Spinal cord (tissue), 10 donors: ENCODE data around the gene ACAP2. TPM values are rescaled to one million over a fixed set of nuclear protein-coding genes. Genes with fewer than 3 reads are reported as not detected.

Experiments used
- DNase-seq, 6 donors: peaks; one replicate each; pipeline versions ENCODE4 v3.0.0 to v3.0.0-alpha.2; 2013 to 2015; ENCODE audit warnings: low spot score in 6 of 6, low read depth in 4 of 6
- H3K27ac ChIP-seq: one replicate; pipeline ENCODE4 v1.5.1; 2013; ENCODE audit warnings: low read depth, low read length, control low read depth
- H3K27me3 ChIP-seq: one replicate; pipeline ENCODE4 v1.6.1; 2013; ENCODE audit warnings: low read length; ENCODE audit not compliant: control insufficient read depth, insufficient read depth
- H3K36me3 ChIP-seq: one replicate; pipeline ENCODE4 v1.6.1; 2013; ENCODE audit warnings: low read length; ENCODE audit not compliant: control insufficient read depth, insufficient read depth
- H3K4me1 ChIP-seq: one replicate; pipeline ENCODE4 v1.6.1; 2013; ENCODE audit warnings: low read length; ENCODE audit not compliant: control insufficient read depth, insufficient read depth
- H3K4me3 ChIP-seq: one replicate; pipeline ENCODE4 v1.5.1; 2013; ENCODE audit warnings: low read depth, low read length, control low read depth
- H3K9me3 ChIP-seq: one replicate; pipeline ENCODE4 v1.6.1; 2013; ENCODE audit warnings: low read length; ENCODE audit not compliant: control insufficient read depth, insufficient read depth
- WGBS: methylation state at CpG from one replicate; pipeline ENCODE4 v1.1.5; 2013; ENCODE audit warnings: missing lambda C conversion rate; ENCODE audit not compliant: insufficient coverage; 5-methylcytosine and 5-hydroxymethylcytosine counted together
- polyA plus RNA-seq, 2 donors: library from polyadenylated mRNA; unstranded; fragments of 120-200 nt; gene quantifications; one replicate each; pipeline ENCODE4 v1.2.1, GENCODE V29; 2013; ENCODE audit not compliant: insufficient read length in 2 of 2
- total RNA-seq, 2 donors: library from RNA; depleted of rRNA in 1 of 2; stranded (reverse); fragments of 120-200 nt in 1 of 2; fragments of >200 nt in 1 of 2; gene quantifications; one replicate each; pipeline versions ENCODE4 v1.2.3 to v1.2.4, GENCODE V29; 2013 to 2014
- donor health status: healthy.

The ACAP2 gene
- total and polyA plus RNA-seq, 4 donors, result 34.5 to 197 (median 57.2) TPM

DNA sequence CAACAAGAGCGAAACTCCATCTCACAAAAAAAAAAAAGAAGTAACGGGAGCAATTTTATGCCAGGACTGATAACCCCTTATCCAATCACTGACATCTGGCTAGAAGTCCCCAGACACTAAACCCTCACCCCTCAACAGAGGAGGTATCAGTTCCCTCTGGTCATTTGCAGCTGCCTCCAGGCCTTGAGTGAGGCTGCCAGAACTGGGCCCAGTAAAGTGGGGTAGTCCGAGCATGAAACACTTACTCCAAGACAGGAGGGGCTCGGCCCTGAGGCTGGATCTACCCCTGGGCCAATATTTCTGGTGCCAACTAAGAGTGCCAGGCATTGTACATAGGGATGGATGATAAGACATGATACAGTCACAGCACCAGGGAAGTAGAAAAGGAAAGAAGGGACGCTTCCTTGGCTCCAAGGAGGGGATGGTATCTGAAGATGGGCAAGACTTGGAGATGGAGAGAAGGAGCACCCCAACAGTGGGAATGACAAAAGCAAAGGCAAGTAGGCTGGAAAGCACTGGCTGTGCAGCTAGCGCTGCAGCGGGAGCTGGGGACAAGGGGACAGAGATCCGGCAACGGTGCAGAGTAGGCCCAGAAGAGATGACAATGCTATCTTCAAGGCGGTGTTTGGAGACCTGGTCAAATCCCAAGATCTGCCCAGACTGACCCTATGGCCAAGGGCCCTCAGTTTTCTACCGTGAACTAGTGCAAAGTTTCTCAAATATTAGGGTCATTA lies 174.1 kb downstream of the ACAP2 start:
- whole genome bisulfite sequencing, result 96% methylated on average over 8 of the region's 11 CpGs
- Histone ChIP-seq H3K4me3 (no peak overlapping the region), H3K9me3 (no peaks in the 10 kb centered on the region), H3K4me1 (peaks cover 24% of the 10 kb centered on the region), H3K36me3 (peaks cover 19% of the 10 kb centered on the region), H3K27ac (no peak overlapping the region), H3K27me3 (no peaks in the 10 kb centered on the region)
- DNase-seq, result no peak

GRCh38 chr3:195267096-195267495 lies 175.7 kb downstream of the ACAP2 start:
- Histone ChIP-seq H3K4me3 (no peak overlapping the region), H3K36me3 (peaks cover 19% of the 10 kb centered on the region), H3K27ac (no peak overlapping the region), H3K27me3 (no peaks in the 10 kb centered on the region), H3K9me3 (no peaks in the 10 kb centered on the region), H3K4me1 (peaks cover 24% of the 10 kb centered on the region)
- no peak for DNase-seq
- WGBS, result 91% methylated on average over 3 of the region's 3 CpGs

DNA sequence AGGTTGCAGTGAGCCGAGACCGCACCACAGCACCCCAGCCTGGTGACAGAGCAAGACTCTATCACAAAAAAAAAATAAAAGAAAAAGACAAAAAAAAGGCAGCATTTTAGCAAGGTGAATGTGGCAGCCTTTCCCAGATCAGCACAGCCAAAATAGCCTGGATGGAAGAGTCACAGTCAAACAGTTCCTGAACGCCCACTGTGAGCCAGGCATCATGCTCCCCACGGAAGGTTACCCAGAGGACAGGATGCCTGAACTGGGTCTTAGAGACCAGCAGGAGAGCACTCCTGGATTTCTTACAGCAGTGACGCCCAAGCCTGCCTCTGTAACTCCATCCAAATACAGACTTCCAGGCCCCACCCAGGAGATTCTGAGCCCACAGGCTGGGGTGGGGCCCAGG lies 176.4 kb downstream of the ACAP2 start:
- H3K4me1 ChIP-seq, result peaks cover 21% of the 10 kb centered on the region
- H3K4me3 ChIP-seq, result no peak overlapping the region
- DNase-seq, result no peak
- H3K36me3 ChIP-seq, result peaks cover 19% of the 10 kb centered on the region
- H3K27ac ChIP-seq, result no peak overlapping the region
- no peaks in the 10 kb centered on the region for H3K9me3 ChIP-seq
- 81% methylated on average over 2 of the region's 5 CpGs for WGBS
- no peaks in the 10 kb centered on the region for H3K27me3 ChIP-seq

DNA sequence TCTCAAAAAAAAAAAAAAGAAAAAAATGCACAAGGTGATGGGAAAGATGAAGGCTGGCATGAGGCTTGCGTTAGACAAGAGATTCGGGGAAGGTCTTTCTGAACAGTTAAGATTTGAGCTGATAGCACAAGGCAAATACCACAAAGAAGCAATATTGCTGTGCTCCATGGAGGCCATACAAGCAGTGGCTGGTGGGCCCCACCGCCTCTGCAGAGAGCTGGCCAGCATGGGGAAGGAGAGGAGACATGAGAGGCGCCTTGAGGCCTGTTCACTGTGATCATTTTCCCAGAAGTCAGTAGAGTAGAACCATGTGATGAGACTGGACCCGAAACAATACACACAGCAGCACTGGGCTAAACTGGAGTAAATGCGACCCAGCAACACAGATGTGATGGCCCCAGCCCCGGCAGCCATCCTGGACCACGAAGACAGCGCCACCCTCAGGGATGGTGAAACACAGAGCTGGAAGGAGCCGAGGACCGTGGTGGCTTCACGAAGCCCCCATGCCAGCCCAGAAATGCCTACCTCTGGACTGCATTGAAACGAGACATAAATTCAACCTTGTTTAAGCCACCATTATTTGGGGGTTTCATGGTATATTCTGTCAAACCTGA lies 177.3 kb downstream of the ACAP2 start:
- Histone ChIP-seq H3K27ac (no peak overlapping the region), H3K27me3 (no peaks in the 10 kb centered on the region), H3K36me3 (peaks cover 19% of the 10 kb centered on the region), H3K4me1 (peaks cover 26% of the 10 kb centered on the region), H3K4me3 (no peak overlapping the region), H3K9me3 (no peaks in the 10 kb centered on the region)
- WGBS, result 92% methylated on average over 12 of the region's 13 CpGs
- no peak for DNase-seq

DNA sequence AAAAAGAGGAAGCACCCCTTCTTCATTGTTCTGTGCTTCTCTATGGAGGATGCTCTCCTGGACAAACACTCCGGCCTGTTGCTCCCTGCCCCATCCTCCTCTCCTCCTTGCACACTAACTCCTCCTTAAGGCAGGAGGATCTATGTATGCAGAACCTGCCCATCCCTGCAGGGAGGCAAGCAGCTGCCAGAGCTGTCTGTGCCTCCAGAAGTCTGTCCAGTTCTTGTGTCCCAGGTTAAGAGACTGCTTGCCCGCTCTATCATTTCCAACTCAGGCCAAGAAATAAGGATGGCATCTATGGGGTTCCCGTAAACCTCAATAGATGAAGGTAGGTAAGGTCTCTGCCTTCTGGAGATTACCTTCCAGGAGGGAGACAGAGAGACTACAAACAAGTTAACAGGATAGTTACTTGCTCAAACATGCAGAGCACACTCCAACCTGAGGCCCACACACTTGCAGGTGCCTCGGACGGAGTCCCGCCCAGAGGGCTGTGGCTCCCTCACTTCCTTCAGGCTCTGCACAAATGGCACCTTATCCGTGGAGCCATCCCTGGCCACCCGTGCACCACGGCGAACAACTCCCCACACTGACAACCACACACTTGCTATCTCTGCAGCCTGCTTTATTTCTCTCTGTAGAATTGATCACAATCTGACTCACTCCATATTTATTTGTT lies 178.8 kb downstream of the ACAP2 start:
- Histone ChIP-seq H3K36me3 (peaks cover 19% of the 10 kb centered on the region), H3K4me1 (peaks cover 23% of the 10 kb centered on the region), H3K9me3 (no peaks in the 10 kb centered on the region), H3K4me3 (no peak overlapping the region), H3K27ac (no peak overlapping the region), H3K27me3 (no peaks in the 10 kb centered on the region)
- DNase-seq, result no peak
- WGBS, result 88% methylated on average over 8 of the region's 10 CpGs

GRCh38 chr3:195263193-195263924 lies 179.5 kb downstream of the ACAP2 start:
- H3K9me3 ChIP-seq, result no peaks in the 10 kb centered on the region
- H3K4me1 ChIP-seq, result peaks cover 25% of the 10 kb centered on the region
- no peaks in the 10 kb centered on the region for H3K27me3 ChIP-seq
- no peak overlapping the region for H3K27ac ChIP-seq
- no peak overlapping the region for H3K4me3 ChIP-seq
- H3K36me3 ChIP-seq, result peaks cover 16% of the 10 kb centered on the region
- WGBS, result 86% methylated on average over 6 of the region's 11 CpGs
- DNase-seq, result no peak

DNA sequence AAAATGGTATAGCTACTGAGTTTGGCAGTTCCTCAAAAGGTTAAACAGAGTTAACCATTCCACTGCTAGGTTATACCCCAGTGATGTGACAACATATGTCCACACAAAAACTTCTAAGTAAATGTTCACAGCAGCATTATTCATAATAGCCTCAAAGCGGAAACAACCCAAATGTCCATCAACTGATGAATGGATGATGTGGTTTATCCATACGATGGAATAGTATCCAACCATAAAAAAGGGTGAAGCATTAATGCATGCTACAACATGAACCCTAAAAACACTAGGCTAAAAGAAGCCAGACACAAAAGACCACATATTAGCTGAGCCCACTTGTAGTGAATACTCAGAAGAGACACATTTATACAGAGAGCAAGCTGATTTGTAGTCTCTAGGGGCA lies 180.9 kb downstream of the ACAP2 start:
- H3K27ac ChIP-seq, result no peak overlapping the region
- H3K4me3 ChIP-seq, result no peak overlapping the region
- H3K27me3 ChIP-seq, result no peaks in the 10 kb centered on the region
- H3K36me3 ChIP-seq, result peaks cover 14% of the 10 kb centered on the region
- no peak for DNase-seq
- WGBS, result no CpG with 5 or more reads among the region's 2 CpGs
- no peaks in the 10 kb centered on the region for H3K9me3 ChIP-seq
- peaks cover 40% of the 10 kb centered on the region for H3K4me1 ChIP-seq

GRCh38 chr3:195260280-195260905 lies 182.4 kb downstream of the ACAP2 start:
- Histone ChIP-seq H3K4me1 (peaks cover 53% of the 10 kb centered on the region), H3K36me3 (peaks cover 16% of the 10 kb centered on the region), H3K27me3 (no peaks in the 10 kb centered on the region), H3K27ac (peak overlapping the region; percentile 50), H3K4me3 (peak overlapping the region; percentile 59), H3K9me3 (no peaks in the 10 kb centered on the region)
- WGBS, result 7% methylated on average over 35 of the region's 41 CpGs
- peak in 2 of 6 donors; percentile 43 to 47 for DNase-seq
